ENCODE measurements around the gene DYNLT5.

DNA sequence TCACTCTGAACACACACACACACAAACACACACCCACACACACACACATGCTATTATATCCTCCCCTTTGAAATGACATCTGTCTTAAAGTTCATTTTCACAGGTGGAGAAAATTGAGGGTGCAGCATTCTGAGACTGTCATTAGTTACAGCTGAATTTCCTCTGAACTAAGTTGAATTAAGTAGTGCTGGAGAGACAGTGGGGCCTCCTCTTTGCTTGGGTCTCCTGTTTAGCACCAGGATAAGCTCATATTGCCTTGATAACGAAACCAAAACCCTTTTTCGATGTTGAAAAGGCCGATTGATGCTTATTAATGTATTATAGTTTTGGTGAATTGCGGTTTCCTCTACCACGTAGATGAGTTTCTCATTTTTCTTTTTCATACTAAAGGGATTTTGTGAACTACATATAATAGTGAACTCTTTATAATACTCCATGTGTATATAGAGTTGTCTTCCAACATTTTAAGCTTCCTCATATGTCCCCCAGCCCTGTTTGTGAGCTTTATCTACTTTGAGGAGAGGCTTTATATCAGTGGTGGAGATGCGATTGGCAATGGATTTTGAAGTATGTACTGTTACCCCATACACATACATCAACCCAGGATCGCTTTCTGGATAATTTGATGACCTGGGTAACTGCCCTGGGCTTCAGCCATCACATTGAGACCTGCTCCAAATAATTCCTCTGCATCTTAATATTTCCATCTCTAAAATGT lies 17.4 kb downstream of the DYNLT5 start:
- no peak for TF ChIP-seq CTCF (IDR thresholded peaks at IDR 0.05)
- TF ChIP-seq POLR2A (IDR thresholded peaks at IDR 0.05), result no peak
